ENCODE results near the gene MCM10. TPM values are rescaled to one million over a fixed set of nuclear protein-coding genes. Genes with fewer than 3 reads are reported as not detected.

Gene MCM10
- total RNA-seq, 1 donor from 2014 or later = 31.7 TPM

GRCh38 chr10:13139676-13140075 is 21.7 kb upstream of the MCM10 start:
- no peak for TF ChIP-seq CTCF (conservative IDR thresholded peaks at IDR 0.05)
- H3K4me3 Mint-ChIP-seq = no peak overlapping the region
- no peak for DNase-seq (ENCODE audit: extremely low spot score, unreplicated experiment)
- no peaks in the 10 kb centered on the region for H3K27me3 Mint-ChIP-seq
- peaks cover 5% of the 10 kb centered on the region for H3K9me3 Mint-ChIP-seq
- peaks cover 19% of the 10 kb centered on the region for H3K36me3 Mint-ChIP-seq
- H3K4me1 Mint-ChIP-seq (ENCODE audit: unreplicated experiment) = peaks cover 7% of the 10 kb centered on the region
- no peak overlapping the region for H3K27ac Mint-ChIP-seq

GRCh38 chr10:13140627-13141190 is 20.6 kb upstream of the MCM10 start:
- Mint-ChIP-seq H3K27ac (no peak overlapping the region), H3K4me3 (no peak overlapping the region)
- no peak for TF ChIP-seq CTCF (conservative IDR thresholded peaks at IDR 0.05)

GRCh38 chr10:13143766-13144165 is 17.6 kb upstream of the MCM10 start:
- no peak for DNase-seq (ENCODE audit: extremely low spot score, unreplicated experiment)
- H3K27me3 Mint-ChIP-seq = no peaks in the 10 kb centered on the region
- no peak for TF ChIP-seq CTCF (conservative IDR thresholded peaks at IDR 0.05)
- peak overlapping the region; percentile 38 for H3K27ac Mint-ChIP-seq
- H3K4me1 Mint-ChIP-seq (ENCODE audit: unreplicated experiment) = peaks cover 5% of the 10 kb centered on the region
- peaks cover 15% of the 10 kb centered on the region for H3K36me3 Mint-ChIP-seq
- H3K9me3 Mint-ChIP-seq = peaks cover 10% of the 10 kb centered on the region
- H3K4me3 Mint-ChIP-seq = no peak overlapping the region

More at GRCh38 chr10:13140627-13141190, 20.6 kb upstream of the MCM10 start:
- peaks cover 15% of the 10 kb centered on the region for H3K36me3 Mint-ChIP-seq
- H3K9me3 Mint-ChIP-seq = peaks cover 5% of the 10 kb centered on the region
- H3K4me1 Mint-ChIP-seq (ENCODE audit: unreplicated experiment) = peaks cover 7% of the 10 kb centered on the region
- DNase-seq (ENCODE audit: extremely low spot score, unreplicated experiment) = no peak
- no peaks in the 10 kb centered on the region for H3K27me3 Mint-ChIP-seq

- H3K9me3 Mint-ChIP-seq = peaks cover 10% of the 10 kb centered on the region
- DNase-seq (ENCODE audit: extremely low spot score, unreplicated experiment) = no peak
These were observed 16.5 kb upstream of the MCM10 start for GRCh38 chr10:13144814-13145213.

GRCh38 chr10:13146379-13146778 is 15.0 kb upstream of the MCM10 start:
- Mint-ChIP-seq H3K27ac (peak overlapping the region; percentile 90), H3K9me3 (peaks cover 16% of the 10 kb centered on the region), H3K27me3 (no peaks in the 10 kb centered on the region), H3K36me3 (peaks cover 3% of the 10 kb centered on the region), H3K4me1 (ENCODE audit: unreplicated experiment) (no peaks in the 10 kb centered on the region), H3K4me3 (peak overlapping the region; percentile 29)
- no peak for TF ChIP-seq CTCF (conservative IDR thresholded peaks at IDR 0.05)
- DNase-seq (ENCODE audit: extremely low spot score, unreplicated experiment) = no peak

More at GRCh38 chr10:13144814-13145213, 16.5 kb upstream of the MCM10 start:
- peak overlapping the region; percentile 38 for H3K27ac Mint-ChIP-seq
- H3K27me3 Mint-ChIP-seq = no peaks in the 10 kb centered on the region
- no peak for TF ChIP-seq CTCF (conservative IDR thresholded peaks at IDR 0.05)
- peaks cover 13% of the 10 kb centered on the region for H3K36me3 Mint-ChIP-seq
- no peak overlapping the region for H3K4me3 Mint-ChIP-seq
- no peaks in the 10 kb centered on the region for H3K4me1 Mint-ChIP-seq (ENCODE audit: unreplicated experiment)

Measured in type B pancreatic cell (in vitro differentiated cells).